OCI-LY3 (cell line): Measurements from ENCODE around the gene TRIP10.

Experiments
- CTCF ChIP-seq: fragments of 200-600, 300-600 bp; sonication (generic); IDR thresholded peaks from 2 replicates; pipeline ENCODE4 v1.5.1; 2014; ENCODE audit warnings: antibody characterized with exemption, low read length, low read depth
- EZH2phosphoT487 ChIP-seq: fragments of 200-600 bp; shearing (Covaris generic); IDR thresholded peaks from 2 replicates; pipeline ENCODE4 v1.6.1; 2018; ENCODE audit warnings: antibody characterized with exemption, mixed run types, low read depth

- peak; percentile 49 for TF ChIP-seq CTCF
- TF ChIP-seq EZH2phosphoT487, result no peak
Measured at GRCh38 chr19:6769006-6769619, 29.6 kb downstream of the TRIP10 start.
